HG03342 (cell line): ENCODE measurements around the gene CCSER1.
"Not testable (repeated sequence)": the region's sequence is repeated elsewhere in the genome, so short reads cannot be mapped to it uniquely, and the experiment has no call there.

Experiments
- ATAC-seq: cut with Tn5 transposase; IDR thresholded peaks from one replicate; pipeline ENCODE4 v1.9.1; 2021; ENCODE audit warnings: mild to moderate bottlenecking, moderate library complexity; ENCODE audit not compliant: unreplicated experiment

CCSER1 gene

GRCh38 chr4:90996813-90997212, 869.6 kb downstream of the CCSER1 start:
- ATAC-seq, result no peak

- no peak for ATAC-seq
These were observed 888.7 kb downstream of the CCSER1 start for GRCh38 chr4:91015861-91016260.

GRCh38 chr4:91019513-91019912, 892.3 kb downstream of the CCSER1 start:
- no peak for ATAC-seq

DNA sequence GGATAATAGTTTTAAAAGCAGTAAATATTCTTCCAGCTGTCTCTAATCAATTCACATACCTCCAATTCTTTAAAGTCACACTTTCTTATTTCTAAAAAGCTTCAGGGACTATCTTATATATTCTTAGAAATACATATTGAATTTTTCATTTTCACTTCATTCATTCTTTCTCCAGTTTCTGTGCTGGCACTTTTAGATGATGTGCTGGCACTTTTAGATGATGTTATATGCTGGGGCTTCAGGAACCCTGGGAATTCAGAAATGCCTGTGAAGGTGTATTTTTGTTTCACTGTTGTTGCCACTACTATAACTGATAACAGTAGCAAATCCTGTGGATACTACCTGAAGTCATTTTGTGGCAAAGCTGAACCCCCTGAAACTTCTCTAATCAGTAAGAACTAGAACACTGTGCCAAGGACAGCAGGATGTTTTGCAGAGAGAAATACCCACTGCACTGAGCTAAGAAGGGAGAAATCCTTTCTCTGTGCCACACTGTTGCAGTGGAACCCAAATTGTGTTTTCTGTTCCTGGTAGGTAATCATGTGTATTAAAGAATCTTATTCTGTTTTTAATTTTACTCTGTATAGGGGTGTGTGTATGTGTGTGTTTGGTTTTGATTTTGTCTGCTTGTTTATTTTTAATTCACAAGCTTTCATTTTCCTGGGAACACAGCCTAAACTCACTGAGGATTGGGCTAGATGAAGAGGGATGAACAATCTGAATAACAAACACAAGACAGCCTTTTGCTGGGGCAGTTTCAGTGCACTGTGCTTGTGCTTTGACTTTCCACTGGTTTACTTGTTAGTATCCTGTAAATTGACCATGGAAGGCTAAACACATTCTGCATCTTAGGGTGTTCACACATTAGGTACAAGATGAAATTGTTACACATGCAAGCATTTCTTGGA, 898.3 kb downstream of the CCSER1 start:
- ATAC-seq, result no peak

GRCh38 chr4:91028228-91028627, 901.0 kb downstream of the CCSER1 start:
- ATAC-seq, result no peak

DNA sequence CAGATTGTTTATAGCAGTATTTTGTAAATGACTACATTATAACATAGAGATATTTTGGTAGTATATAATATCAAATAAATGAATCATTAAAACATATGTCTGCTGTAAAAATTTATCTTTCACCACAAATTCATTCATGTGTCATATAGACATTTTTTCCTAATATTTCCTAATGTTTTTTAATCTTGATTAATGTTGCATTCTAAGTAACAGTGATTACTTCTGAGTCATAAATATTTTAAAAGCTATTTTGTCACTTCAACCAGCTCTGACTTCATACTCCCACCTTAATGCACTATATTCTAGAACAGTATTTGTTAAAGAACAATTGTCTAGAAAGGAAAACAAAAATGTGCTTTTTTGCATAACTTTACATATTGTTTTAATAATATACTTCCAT, 904.6 kb downstream of the CCSER1 start:
- ATAC-seq, result no peak

- no peak for ATAC-seq
These were observed 905.7 kb downstream of the CCSER1 start for GRCh38 chr4:91032725-91033445.

GRCh38 chr4:91035276-91035675, 908.1 kb downstream of the CCSER1 start:
- ATAC-seq, result no peak

- no peak for ATAC-seq
These were observed 910.8 kb downstream of the CCSER1 start for GRCh38 chr4:91037951-91038350.

DNA sequence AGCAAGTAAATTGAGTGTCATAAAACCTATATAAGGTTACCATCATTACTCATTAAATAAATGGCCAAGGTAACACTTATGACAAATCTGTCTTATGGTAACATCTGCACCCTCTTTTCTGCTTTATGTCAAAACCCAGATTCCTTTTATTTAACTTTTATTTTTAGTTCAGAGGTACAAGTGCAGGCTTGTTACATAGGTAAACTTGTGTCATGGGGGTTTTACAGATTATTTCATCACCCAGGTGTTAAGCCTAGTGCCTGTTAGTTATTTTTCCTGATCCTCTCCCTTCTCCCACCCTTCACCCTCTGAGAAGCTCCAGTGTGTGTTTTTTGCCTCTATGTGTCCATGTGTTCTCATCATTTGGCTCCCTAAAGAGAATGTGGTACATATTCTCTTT, 930.7 kb downstream of the CCSER1 start:
- no peak for ATAC-seq

GRCh38 chr4:91058345-91058744, 931.2 kb downstream of the CCSER1 start:
- ATAC-seq, result no peak

DNA sequence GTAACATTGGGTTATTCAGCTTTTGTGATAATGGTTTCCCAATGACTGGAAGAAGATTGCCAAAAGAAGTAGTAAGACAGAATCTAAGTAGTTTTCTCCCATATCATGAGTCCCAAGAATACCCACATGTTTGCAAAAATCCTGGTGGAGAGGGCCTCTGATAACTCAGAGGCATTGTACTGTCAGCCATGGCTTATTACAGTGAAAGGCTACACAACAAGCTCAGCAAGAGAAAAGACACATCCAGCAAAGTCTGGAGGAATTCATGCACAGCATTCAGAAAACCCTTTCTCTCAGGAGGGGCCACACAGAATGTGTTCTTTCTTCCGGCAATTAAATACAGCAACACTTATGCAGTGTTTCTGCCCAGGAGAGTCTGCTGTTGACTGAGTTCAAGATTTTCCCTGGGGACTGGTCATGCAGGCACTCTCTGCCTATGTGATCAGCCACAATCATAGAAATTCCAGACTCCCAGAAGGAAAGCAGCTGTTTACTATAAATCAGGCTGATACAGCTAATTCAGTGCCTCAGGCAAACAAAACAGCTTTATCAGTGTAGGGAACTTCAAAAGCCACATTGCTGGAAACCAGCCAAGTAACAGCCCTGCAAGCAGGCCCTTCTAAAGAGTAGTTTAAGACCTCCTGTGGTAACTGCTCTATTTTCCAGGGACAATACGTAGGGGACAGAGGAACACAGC, 937.1 kb downstream of the CCSER1 start:
- ATAC-seq, result no peak

GRCh38 chr4:91065117-91065516, 937.9 kb downstream of the CCSER1 start:
- no peak for ATAC-seq

DNA sequence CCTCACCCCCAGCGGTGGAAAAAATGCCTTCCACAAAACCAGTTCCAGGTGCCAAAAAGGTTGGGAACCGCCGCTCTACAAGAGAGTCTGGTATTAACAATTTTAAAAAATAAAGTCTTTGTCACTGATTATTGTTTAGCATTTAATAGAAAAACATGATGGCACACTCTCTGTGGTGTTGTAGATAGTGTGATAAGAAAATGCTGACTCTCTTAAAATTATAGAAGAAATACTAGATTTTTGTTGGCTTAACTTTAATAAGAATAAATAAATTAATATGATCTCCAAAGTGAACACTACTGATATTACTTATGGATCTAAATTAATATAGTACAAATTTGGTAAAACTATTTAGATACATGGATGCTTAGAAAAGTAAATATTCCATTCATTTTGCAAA, 943.5 kb downstream of the CCSER1 start:
- ATAC-seq, result no peak

- no peak for ATAC-seq
These were observed 949.0 kb downstream of the CCSER1 start for GRCh38 chr4:91076147-91076546.

DNA sequence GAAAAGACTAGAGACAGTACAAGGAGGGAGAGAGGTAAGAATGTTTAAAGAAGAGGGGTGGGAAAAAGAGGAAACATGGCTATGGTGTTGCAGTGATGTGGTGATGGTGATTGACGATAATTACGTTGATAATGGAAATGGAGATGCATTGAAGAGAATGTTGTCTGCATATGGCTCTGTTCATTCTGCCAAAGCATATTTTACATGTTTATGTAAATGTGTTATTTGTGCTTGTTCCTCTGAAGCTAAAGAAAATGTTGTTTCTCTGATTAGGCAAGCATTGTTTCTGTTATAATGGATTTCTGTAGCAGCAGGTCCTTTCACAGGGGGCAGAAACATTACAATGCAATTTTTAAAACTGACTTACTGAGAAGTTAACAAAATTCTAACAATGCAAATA, 958.8 kb downstream of the CCSER1 start:
- no peak for ATAC-seq

DNA sequence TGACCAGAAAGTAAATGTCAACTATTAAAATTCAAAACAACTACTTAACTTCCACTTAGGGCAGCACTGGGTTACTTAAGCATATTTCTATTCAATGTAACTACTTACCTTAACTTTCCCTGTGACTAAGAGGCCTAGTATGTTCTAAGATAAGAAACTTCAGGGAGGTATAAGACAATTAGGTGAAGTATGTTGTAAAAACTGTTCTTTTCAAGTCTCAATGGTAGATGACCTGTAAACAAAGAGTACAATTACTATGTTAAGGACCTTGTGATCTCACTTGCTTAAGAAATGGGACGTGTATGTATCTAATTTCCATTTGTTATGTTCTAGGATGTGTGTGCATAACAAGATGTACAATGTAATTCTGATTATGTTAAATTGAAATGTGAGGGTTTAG, 960.5 kb downstream of the CCSER1 start:
- no peak for ATAC-seq

DNA sequence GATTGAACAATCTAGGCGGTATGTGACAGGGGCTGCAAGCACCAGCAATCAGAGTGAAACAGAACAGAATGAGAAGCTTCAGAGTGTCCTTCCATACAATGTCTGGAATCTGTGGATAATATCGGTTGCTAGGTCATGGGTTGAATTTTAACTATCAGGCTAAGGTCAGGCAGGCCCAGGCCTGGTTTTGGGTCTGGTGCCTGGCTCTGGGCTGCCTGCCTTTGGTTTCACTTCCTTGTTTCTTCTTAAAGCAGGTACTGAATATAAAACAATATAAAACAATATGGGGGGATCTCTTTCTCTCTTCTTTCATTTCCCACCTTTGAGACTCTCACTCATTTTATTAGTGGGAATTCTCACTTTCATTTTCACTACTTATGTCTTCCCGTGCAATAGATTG, 962.0 kb downstream of the CCSER1 start:
- no peak for ATAC-seq

- no peak for ATAC-seq
These were observed 965.3 kb downstream of the CCSER1 start for GRCh38 chr4:91092398-91092980.

- ATAC-seq, result not testable (repeated sequence)
These were observed 967.0 kb downstream of the CCSER1 start for GRCh38 chr4:91094220-91094619.

DNA sequence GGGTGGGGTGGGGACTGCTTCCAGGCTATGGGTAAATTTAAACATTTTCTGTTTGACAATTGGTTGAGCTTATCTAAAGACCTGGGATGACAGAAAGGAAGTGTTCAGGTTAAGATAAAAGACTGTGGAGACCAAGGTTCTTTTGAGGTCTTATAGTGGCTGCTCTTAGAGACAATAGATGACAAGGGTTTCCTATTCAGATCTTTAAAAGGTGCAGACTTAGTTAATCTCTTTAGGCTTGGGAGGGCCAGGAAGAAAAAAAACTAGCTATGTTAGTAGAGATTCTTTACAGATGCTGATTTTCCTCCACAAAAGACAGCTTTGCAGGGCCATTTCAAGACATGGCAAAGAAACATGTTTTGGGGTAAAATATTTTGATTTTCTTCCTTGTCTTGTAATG, 972.5 kb downstream of the CCSER1 start:
- ATAC-seq, result no peak
